Measurements from ENCODE around the gene TMEM108. TPM values are rescaled to one million over a fixed set of nuclear protein-coding genes. Genes with fewer than 3 reads are reported as not detected.

TMEM108 gene
- total and polyA plus RNA-seq, 8 donors, result 0.37 to 2.1 (median 0.84) TPM; not detected in 2

DNA sequence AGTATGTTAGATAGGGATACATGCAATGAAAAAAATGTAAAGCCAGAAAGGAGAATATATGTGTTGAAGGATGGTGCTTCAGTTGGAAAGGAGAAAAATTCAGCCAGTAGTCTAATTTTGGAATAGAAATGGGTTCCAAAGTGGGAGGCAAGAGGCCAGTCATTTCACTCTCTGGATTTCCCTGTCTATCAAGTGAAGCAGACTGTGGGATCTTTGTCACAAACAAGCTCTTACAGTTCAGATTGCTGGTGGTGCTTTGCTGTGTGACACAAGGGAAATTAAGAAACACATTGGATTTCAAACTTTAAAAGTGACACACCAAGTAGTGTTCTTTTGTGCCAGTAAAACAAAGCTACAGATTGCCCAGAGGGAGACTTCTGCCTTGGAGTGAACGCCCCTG, 279.7 kb downstream of the TMEM108 start:
- intact Hi-C loops (cut with DNase I; ENCODE audit: low total_unique reads), result no loop called here
- Histone ChIP-seq H3K4me1 (no peaks in the 10 kb centered on the region), H3K27ac (no peak overlapping the region), H3K4me3 (no peak overlapping the region), H3K27me3 (no peaks in the 10 kb centered on the region), H3K9me3 (peaks cover 3 to 26% (median 13%) of the 10 kb centered on the region in 4 donors), H3K36me3 (no peaks in the 10 kb centered on the region)
- no peak for TF ChIP-seq POLR2AphosphoS5 (IDR thresholded peaks at IDR 0.05)
- DNase-seq, result no peak
- 59 to 83% (median 73%) methylated on average over 1 of the region's 1 CpG for WGBS, 5 donors

DNA sequence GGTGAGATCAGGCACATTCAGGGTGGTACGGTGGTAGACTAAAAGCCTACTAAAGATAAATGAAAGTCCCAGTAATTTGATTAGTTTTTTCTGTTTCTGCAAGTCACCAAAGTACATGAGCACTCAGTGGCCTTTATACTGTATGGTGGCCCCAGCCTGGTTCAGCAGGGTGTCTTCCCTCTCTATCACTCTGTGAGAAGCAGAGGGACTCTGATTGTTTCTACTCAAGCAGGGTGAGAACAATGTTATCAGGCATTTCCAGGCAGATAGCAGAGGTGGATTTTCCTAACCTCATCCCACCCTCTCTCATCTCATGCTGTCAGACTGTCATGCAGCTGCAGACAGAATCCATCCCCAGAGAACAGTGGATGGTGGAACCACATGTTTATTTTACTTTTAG, 290.2 kb downstream of the TMEM108 start:
- Histone ChIP-seq H3K9me3 (peaks cover 0 to 6% (median 0%) of the 10 kb centered on the region in 4 donors), H3K4me3 (no peak overlapping the region), H3K27me3 (no peaks in the 10 kb centered on the region), H3K27ac (no peak overlapping the region), H3K36me3 (no peaks in the 10 kb centered on the region), H3K4me1 (no peaks in the 10 kb centered on the region)
- no peak for DNase-seq
- TF ChIP-seq EP300 (IDR thresholded peaks at IDR 0.05) (no peak), POLR2AphosphoS5 (IDR thresholded peaks at IDR 0.05) (no peak), POLR2A (IDR thresholded peaks at IDR 0.05) (no peak)
- TF ChIP-seq, protein P1, sequence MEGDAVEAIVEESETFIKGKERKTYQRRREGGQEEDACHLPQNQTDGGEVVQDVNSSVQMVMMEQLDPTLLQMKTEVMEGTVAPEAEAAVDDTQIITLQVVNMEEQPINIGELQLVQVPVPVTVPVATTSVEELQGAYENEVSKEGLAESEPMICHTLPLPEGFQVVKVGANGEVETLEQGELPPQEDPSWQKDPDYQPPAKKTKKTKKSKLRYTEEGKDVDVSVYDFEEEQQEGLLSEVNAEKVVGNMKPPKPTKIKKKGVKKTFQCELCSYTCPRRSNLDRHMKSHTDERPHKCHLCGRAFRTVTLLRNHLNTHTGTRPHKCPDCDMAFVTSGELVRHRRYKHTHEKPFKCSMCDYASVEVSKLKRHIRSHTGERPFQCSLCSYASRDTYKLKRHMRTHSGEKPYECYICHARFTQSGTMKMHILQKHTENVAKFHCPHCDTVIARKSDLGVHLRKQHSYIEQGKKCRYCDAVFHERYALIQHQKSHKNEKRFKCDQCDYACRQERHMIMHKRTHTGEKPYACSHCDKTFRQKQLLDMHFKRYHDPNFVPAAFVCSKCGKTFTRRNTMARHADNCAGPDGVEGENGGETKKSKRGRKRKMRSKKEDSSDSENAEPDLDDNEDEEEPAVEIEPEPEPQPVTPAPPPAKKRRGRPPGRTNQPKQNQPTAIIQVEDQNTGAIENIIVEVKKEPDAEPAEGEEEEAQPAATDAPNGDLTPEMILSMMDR (IDR thresholded peaks at IDR 0.05), result no peak
- intact Hi-C loops (cut with DNase I; ENCODE audit: low total_unique reads), result no loop called here
- 76 to 88% (median 81%) methylated on average over 1 of the region's 1 CpG for WGBS, 5 donors

DNA sequence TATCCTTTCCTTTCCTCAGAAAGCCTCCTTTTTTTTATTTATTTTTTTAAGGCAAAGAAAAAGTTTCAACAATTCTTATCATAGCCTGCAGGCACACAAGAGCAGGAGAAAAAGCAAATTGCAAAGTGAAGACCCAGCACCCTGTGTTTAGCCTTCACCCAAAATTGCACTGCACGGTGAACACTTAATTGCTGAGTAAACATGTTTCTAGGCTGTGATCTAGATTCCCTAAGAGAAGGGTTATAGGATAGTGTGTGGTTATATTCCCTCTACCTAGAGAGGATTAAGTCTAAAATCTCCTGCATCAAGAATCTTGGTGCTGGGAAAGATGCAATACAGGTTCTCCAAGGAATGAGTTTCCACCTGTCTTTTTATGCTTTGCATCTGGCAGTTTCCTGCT, 291.4 kb downstream of the TMEM108 start:
- Histone ChIP-seq H3K36me3 (no peaks in the 10 kb centered on the region), H3K4me3 (no peak overlapping the region), H3K9me3 (peaks cover 0 to 2% (median 0%) of the 10 kb centered on the region in 4 donors), H3K27ac (no peak overlapping the region), H3K4me1 (no peaks in the 10 kb centered on the region), H3K27me3 (no peaks in the 10 kb centered on the region)
- intact Hi-C loops (cut with DNase I; ENCODE audit: low total_unique reads), result no loop called here
- TF ChIP-seq EP300 (IDR thresholded peaks at IDR 0.05) (no peak), POLR2A (IDR thresholded peaks at IDR 0.05) (no peak), POLR2AphosphoS5 (IDR thresholded peaks at IDR 0.05) (no peak)
- TF ChIP-seq, protein P1 (IDR thresholded peaks at IDR 0.05), result no peak
- WGBS, 5 donors, result 20 to 50% (median 33%) methylated on average over 1 of the region's 1 CpG
- no peak for DNase-seq

DNA sequence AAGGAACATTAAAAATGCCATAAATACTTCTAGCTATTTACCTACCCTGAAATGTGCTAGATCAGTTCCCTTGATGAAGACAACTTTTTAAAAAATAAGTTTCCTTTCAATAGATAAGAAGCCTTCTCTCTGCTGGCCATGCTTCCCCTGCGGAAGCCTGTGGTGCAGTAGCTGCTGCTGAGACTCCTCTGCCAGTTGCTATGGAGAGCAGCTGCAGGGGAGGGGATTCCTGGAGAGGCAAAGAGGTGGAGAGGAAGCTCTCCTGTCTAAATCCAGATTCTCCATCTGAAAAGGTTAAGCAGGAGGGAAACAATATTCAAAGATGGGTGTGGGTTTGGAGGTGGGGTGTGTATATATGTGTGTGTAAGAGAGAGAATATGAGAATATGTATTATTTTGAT, 291.9 kb downstream of the TMEM108 start:
- no peak overlapping the region for H3K4me3 ChIP-seq
- H3K36me3 ChIP-seq, result no peaks in the 10 kb centered on the region
- intact Hi-C loops (cut with DNase I; ENCODE audit: low total_unique reads), result no loop called here
- H3K9me3 ChIP-seq, result no peaks in the 10 kb centered on the region
- DNase-seq, result peak in 1 of 2 donors; percentile 43
- H3K27me3 ChIP-seq, result no peaks in the 10 kb centered on the region
- no peak for TF ChIP-seq EP300 (IDR thresholded peaks at IDR 0.05)
- 56 to 72% (median 57%) methylated on average over 1 of the region's 1 CpG for WGBS, 5 donors
- H3K27ac ChIP-seq, result no peak overlapping the region
- H3K4me1 ChIP-seq, result no peaks in the 10 kb centered on the region

DNA sequence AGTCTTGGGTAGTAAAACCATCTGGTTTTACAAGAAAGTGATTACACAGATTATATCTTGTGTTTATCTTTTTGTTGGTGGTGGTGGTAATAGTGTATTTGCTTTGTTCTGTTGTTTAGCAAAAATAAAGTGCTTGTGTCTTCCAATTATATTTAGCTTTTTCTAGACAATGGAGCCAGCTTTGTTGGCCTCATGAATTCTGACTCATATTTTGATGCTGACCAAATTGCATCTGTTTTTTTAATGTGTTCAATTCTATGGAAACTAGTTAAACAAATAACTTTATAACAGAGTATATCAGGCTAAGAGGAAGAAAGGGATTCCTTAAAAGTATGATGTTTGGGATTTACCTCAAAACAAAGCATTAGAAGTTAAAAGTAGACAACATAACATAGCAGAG, 292.3 kb downstream of the TMEM108 start:
- H3K4me1 ChIP-seq, result no peaks in the 10 kb centered on the region
- H3K27ac ChIP-seq, result no peak overlapping the region
- no peak for DNase-seq
- intact Hi-C loops (cut with DNase I; ENCODE audit: low total_unique reads), result no loop called here
- TF ChIP-seq, protein P1 (IDR thresholded peaks at IDR 0.05), result no peak
- no peak for TF ChIP-seq EP300 (IDR thresholded peaks at IDR 0.05)
- no peak for TF ChIP-seq POLR2AphosphoS5 (IDR thresholded peaks at IDR 0.05)
- no peak for TF ChIP-seq POLR2A (IDR thresholded peaks at IDR 0.05)
- no peak overlapping the region for H3K4me3 ChIP-seq
- H3K36me3 ChIP-seq, result no peaks in the 10 kb centered on the region
- H3K27me3 ChIP-seq, result no peaks in the 10 kb centered on the region
- H3K9me3 ChIP-seq, result no peaks in the 10 kb centered on the region
